HG03097 (cell line): ENCODE results near the gene SRRM4.

Experiments used
- ATAC-seq: cut with Tn5 transposase; IDR thresholded peaks from one replicate; pipeline ENCODE4 v1.9.1; 2021; ENCODE audit not compliant: unreplicated experiment, low FRiP score

SRRM4 gene

GRCh38 chr12:119060847-119061796 lies 79.8 kb downstream of the SRRM4 start:
- ATAC-seq, result no peak

GRCh38 chr12:119068129-119068856 lies 87.0 kb downstream of the SRRM4 start:
- no peak for ATAC-seq

GRCh38 chr12:119069147-119069642 lies 87.9 kb downstream of the SRRM4 start:
- ATAC-seq, result no peak

GRCh38 chr12:119071176-119071575 lies 89.8 kb downstream of the SRRM4 start:
- no peak for ATAC-seq

GRCh38 chr12:119071638-119072231 lies 90.4 kb downstream of the SRRM4 start:
- no peak for ATAC-seq

GRCh38 chr12:119072440-119072839 lies 91.1 kb downstream of the SRRM4 start:
- ATAC-seq, result no peak

GRCh38 chr12:119075222-119075787 lies 94.0 kb downstream of the SRRM4 start:
- ATAC-seq, result no peak

- no peak for ATAC-seq
Observed at GRCh38 chr12:119075918-119076317, 94.6 kb downstream of the SRRM4 start.

GRCh38 chr12:119079530-119079929 lies 98.2 kb downstream of the SRRM4 start:
- ATAC-seq, result no peak

GRCh38 chr12:119082016-119082415 lies 100.7 kb downstream of the SRRM4 start:
- ATAC-seq, result no peak

GRCh38 chr12:119082496-119082895 lies 101.2 kb downstream of the SRRM4 start:
- no peak for ATAC-seq

GRCh38 chr12:119088685-119089379 lies 107.5 kb downstream of the SRRM4 start:
- ATAC-seq, result no peak

GRCh38 chr12:119089380-119090013 lies 108.2 kb downstream of the SRRM4 start:
- ATAC-seq, result no peak

GRCh38 chr12:119090276-119090675 lies 108.9 kb downstream of the SRRM4 start:
- no peak for ATAC-seq

- no peak for ATAC-seq
Observed at GRCh38 chr12:119090865-119091264, 109.5 kb downstream of the SRRM4 start.

- no peak for ATAC-seq
Observed at GRCh38 chr12:119096429-119097202, 115.3 kb downstream of the SRRM4 start.

- ATAC-seq, result no peak
Observed at GRCh38 chr12:119100933-119101332, 119.6 kb downstream of the SRRM4 start.

- no peak for ATAC-seq
Observed at GRCh38 chr12:119102274-119102673, 120.9 kb downstream of the SRRM4 start.

GRCh38 chr12:119102714-119103113 lies 121.4 kb downstream of the SRRM4 start:
- no peak for ATAC-seq
